Bronchial smooth muscle cell (primary cell): ENCODE data around the gene AADACL3. TPM values are rescaled to one million over a fixed set of nuclear protein-coding genes. Genes with fewer than 3 reads are reported as not detected.

Experiments used
- total RNA-seq: library from RNA; depleted of rRNA; stranded (reverse); fragments of >200 nt; gene quantifications from 2 replicates; pipeline ENCODE4 v1.2.1, GENCODE V29; 2014

The AADACL3 gene
- total RNA-seq: not detected in 2 replicates

GRCh38 chr1:12715896-12716437 is at the start of gene AADACL3:
Gene AADACL3 (plus strand): TSS chr1:12716110. CDS start chr1:12716177, 67 bp downstream.

GRCh38 chr1:12745992-12746323 is 30.0 kb downstream of the AADACL3 start, which contains the start of gene CFAP107:
Gene CFAP107 (plus strand): TSS chr1:12746200. CDS start chr1:12746431, 231 bp downstream.

GRCh38 chr1:12773438-12773837 is 57.5 kb downstream of the AADACL3 start, which contains the start of gene PRAMEF12:
Gene PRAMEF12 (plus strand): TSS chr1:12773738. CDS start chr1:12774868, 1,130 bp downstream.

Other genes with a start within 250 kb of the AADACL3 start
- gene DHRS3, start 97.9 kb upstream of the AADACL3 start, total RNA-seq: 152 and 485 TPM in 2 replicates
- 0.09 TPM in 1 of 2 replicates, not detected in the other for gene AADACL4, start 72.0 kb upstream of the AADACL3 start, total RNA-seq
- not detected in 2 replicates for gene CFAP107, start 30.1 kb downstream of the AADACL3 start, total RNA-seq
- gene PRAMEF12, start 57.6 kb downstream of the AADACL3 start, total RNA-seq: not detected in 2 replicates
- under 0.01 TPM in 1 of 2 replicates, not detected in the other for gene PRAMEF1, start 75.3 kb downstream of the AADACL3 start, total RNA-seq
- not detected in 2 replicates for gene PRAMEF11, start 115.3 kb downstream of the AADACL3 start, total RNA-seq
- not detected in 2 replicates for gene HNRNPCL1, start 132.6 kb downstream of the AADACL3 start, total RNA-seq
- gene PRAMEF2, start 141.0 kb downstream of the AADACL3 start, total RNA-seq: not detected in 2 replicates
- gene PRAMEF4, start 170.1 kb downstream of the AADACL3 start, total RNA-seq: not detected in 2 replicates
- under 0.01 TPM in 1 of 2 replicates, not detected in the other for gene PRAMEF10, start 182.2 kb downstream of the AADACL3 start, total RNA-seq
- gene PRAMEF7, start 200.5 kb downstream of the AADACL3 start, total RNA-seq: not detected in 2 replicates
- gene PRAMEF6, start 231.5 kb downstream of the AADACL3 start, total RNA-seq: not detected in 2 replicates